Frontal cortex (tissue), 4 donors: ENCODE results near the gene HIF3A. TPM values are rescaled to one million over a fixed set of nuclear protein-coding genes. Genes with fewer than 3 reads are reported as not detected.
"Not testable (repeated sequence)": the region's sequence is repeated elsewhere in the genome, so short reads cannot be mapped to it uniquely, and the experiment has no call there.

ENCODE experiments used
- DNase-seq, 2 donors: peaks; one replicate each; pipeline ENCODE4 v3.0.0; 2012; ENCODE audit warnings: low spot score in 2 of 2
- FAIRE-seq: peaks from 2 replicates; lab custom pipeline; 2012; peaks lifted over from hg19 to GRCh38; lab: Jason Lieb, UNC
- total RNA-seq: library from RNA; depleted of rRNA; stranded (reverse); fragments of >200 nt; gene quantifications from one replicate; pipeline ENCODE4 v1.2.3, GENCODE V29; 2014
- donor health status: control.
- donor health status: control.
- donor health status: control.

Gene HIF3A
- 3.3 TPM for total RNA-seq

DNA sequence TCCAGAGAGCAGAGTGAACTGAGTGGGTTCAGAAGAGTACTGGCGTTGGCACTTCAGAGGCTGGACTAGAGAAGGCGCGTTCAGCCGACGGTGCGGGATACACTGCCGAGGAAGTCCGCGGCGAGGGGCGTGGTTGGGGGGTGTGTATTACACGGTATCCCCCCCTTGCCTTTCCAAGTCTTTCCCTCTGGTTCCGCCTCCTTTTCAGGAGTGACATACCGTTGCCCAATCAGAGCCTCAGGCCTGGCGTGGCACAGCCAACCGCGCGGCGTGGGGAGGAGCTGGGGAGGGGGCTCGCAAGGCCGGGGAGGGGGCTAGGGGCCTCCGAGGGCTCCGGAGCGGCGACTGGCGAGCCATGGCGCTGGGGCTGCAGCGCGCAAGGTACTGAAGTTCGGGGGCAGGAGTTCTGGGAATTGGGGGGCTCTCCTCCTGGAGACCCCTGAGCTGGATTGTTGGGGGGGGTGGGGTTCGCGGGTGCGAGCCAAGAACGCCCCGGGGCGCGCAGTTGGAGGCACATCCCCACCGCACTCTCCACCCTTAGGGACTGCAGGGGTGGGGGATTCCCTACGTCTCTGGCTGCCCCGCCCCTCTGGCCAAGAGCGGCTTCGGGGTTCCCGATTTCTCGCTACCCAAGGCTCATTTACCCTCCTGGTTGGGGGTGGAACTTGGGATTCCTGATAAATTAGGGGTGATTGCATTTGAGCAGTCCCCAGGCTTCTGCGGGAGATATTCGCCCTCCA lies at the start of gene HIF3A:
Gene HIF3A (plus strand): TSS at position 321 of the 740 bp plus-strand sequence. CDS start 35 bp downstream, at position 356.
- DNase-seq (peak in 1 of 2 donors; percentile 63), FAIRE-seq (no peak)

GRCh38 chr19:46250076-46250735 lies 46.6 kb upstream of the HIF3A start:
- FAIRE-seq, result no peak

GRCh38 chr19:46251416-46251815 lies 45.4 kb upstream of the HIF3A start:
- no peak for DNase-seq
- FAIRE-seq, result no peak

More at GRCh38 chr19:46250076-46250735, 46.6 kb upstream of the HIF3A start:
- DNase-seq, result no peak

- FAIRE-seq, result no peak
- DNase-seq, result no peak
These were observed 42.1 kb upstream of the HIF3A start for GRCh38 chr19:46254776-46255175.

DNA sequence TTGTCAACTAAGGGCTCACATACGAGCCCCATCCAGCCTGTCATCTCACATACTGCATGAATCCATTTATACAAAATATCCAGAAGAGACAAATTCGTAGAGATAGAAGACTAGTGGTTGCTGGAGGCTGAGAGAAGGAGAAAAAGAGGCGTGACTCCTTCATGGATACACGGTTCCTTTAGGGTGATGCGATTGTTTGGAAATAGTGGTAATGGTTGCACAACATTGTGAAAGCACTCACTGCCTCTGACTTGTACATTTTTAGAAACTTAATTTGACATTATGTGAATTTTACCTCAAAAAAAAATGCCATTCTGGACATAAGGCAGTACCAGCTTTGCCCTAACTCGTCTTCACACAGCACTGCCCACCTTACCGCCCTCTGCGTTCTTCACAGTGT lies 40.0 kb upstream of the HIF3A start:
- DNase-seq, result no peak
- no peak for FAIRE-seq

- not testable (repeated sequence) for DNase-seq, FAIRE-seq
These were observed 35.3 kb upstream of the HIF3A start for GRCh38 chr19:46261501-46261900.

GRCh38 chr19:46262684-46263296 lies 34.1 kb upstream of the HIF3A start:
- DNase-seq, FAIRE-seq: not testable (repeated sequence)

DNA sequence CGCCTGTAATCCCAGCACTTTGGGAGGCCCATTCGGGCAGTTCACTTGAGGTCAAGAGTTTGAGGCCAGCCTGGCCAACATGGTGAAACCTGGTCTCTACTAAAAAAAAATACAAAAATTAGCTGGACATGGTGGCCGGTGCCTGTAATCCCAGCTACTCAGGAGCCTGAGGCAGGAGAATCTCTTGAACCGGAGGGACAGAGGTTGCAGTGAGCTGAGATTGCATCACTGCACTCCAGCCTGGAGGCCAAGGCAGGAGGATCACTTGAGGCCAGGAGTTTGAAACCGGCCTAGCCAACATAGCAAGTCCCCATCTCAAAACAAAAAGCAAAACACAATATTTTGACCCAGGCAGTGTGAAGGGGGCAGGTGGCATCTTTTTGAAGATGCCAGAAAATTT lies 32.0 kb upstream of the HIF3A start:
- not testable (repeated sequence) for DNase-seq, FAIRE-seq

GRCh38 chr19:46265217-46265828 lies 31.5 kb upstream of the HIF3A start:
- FAIRE-seq (peak; percentile 34), DNase-seq (peak; percentile 43 to 71)

GRCh38 chr19:46269101-46269500 lies 27.7 kb upstream of the HIF3A start:
- DNase-seq (no peak), FAIRE-seq (no peak)

- FAIRE-seq (no peak), DNase-seq (no peak)
These were observed 26.2 kb upstream of the HIF3A start for GRCh38 chr19:46270521-46271256.

DNA sequence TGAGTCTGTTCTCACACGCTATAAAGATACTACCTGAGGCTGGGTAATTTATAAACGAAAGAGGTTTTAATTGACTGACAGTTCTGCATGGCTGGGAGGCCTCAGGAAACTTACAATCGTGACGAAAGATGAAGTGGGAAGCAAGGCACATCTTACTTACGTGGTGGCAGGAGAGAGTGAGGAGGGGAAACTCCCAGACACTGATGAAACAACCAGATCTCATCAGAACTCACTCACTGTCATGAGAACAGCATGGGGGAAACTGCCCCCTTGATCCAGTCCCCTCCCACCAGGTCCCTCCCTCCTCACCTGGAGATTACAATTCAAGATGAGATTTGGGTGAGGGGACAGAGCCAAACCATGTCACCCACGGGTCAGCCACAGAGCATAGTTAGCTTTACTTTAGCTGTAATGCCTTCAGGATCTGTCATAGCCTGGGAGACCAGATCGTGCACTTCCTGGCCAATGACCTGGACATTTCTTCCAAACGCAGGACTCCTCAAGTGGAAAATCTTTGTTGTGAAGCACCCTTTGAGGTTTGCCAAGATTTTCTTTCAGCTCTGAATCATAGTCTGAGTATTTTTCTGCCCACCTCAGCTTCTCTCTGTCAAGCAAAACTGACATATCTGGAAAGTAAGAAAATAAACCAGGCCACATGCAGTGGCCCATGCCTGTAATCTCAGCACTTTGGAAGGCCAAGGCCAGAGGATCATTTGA lies 25.2 kb upstream of the HIF3A start:
- DNase-seq, result no peak
- no peak for FAIRE-seq

GRCh38 chr19:46273931-46274330 lies 22.9 kb upstream of the HIF3A start:
- not testable (repeated sequence) for FAIRE-seq, DNase-seq

DNA sequence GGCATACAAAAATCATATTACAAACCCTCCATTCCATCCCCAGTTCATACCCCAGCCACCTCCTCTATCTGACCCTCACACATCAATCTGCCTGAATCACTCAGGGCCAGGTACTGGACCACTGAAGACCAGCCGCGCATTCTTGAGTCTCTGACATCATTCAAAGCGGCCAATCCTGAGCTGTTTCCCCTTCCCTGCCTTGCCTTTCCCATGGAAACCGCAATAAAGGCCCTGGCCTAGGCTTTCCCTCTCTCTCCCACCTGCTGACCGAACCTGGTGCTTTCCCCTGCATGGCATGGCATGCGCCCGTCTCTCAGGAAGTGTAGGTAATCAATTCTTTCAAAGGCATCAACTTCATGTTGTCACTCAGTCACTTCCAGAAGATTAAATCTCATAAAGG lies 17.7 kb upstream of the HIF3A start:
- no peak for FAIRE-seq
- DNase-seq, result no peak

DNA sequence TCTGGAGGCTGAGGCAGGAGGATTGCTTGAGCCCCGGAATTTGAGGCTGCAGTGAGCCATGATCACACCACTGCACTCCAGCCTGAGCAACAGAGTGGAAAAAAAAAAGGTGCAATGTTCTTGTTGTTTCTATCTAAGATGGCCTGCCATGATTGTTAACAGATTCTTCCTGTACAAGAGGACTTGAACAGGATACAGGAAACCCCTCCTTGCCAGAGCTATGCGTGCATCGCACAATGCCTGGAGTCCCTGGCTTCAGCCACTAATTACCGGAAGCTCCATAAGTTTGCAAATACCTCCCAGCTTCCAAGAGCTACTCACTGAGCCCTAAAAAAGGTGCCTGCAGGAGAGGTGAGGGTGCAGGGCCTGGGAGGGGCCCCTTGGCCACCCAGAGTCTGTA lies 13.1 kb upstream of the HIF3A start:
- DNase-seq (no peak), FAIRE-seq (no peak)

DNA sequence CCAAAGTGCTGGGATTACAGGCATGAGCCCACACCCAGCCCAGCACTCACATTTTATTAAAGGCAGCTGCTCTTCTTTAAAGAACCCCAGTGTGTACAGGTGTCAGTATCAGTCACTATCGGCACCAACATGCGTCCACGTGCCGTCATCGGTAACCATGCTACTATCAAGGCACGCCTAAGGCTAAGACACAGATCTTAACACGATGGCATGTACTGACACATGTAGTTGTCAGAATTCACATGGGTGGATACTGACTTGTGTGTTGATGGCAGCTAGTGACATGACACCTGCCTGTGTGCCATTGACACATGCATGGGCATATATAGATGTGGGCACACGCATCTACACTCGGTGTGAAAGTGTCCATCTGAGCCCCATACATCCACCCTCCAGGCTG lies 12.2 kb upstream of the HIF3A start:
- DNase-seq (no peak), FAIRE-seq (no peak)

DNA sequence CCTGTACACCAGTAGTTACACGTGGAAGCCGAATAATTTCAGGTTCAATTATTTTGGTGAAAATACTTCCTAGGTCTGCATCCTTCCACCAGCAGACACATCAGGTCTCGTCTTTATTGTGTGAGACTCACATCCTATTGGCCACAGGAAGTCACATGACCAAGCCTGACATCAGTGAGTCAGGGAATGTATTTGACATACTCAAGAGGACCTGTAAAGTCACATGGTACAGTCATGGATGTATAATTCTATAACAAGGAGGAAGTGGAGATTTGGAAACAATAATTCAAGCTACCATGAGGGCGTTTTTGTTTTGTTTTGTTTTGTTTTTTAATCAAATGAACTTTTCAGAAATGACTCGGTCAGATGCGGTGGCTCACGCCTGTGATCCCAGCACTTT lies 9.3 kb upstream of the HIF3A start:
- no peak for FAIRE-seq
- no peak for DNase-seq

GRCh38 chr19:46288896-46289588 lies 7.8 kb upstream of the HIF3A start:
- DNase-seq (no peak), FAIRE-seq (no peak)
